ENCODE data around the gene PLA2G3. TPM values are rescaled to one million over a fixed set of nuclear protein-coding genes. Genes with fewer than 3 reads are reported as not detected.

PLA2G3 gene
- total RNA-seq, 4 donors from 2014 or later, result not detected

GRCh38 chr22:31139066-31139465 lies 1.2 kb downstream of the PLA2G3 start:
- Histone ChIP-seq H3K27me3 (peaks cover 0 to 23% (median 0%) of the 10 kb centered on the region in 4 donors), H3K4me3 (no peak overlapping the region), H3K9me3 (no peaks in the 10 kb centered on the region), H3K4me1 (no peaks in the 10 kb centered on the region), H3K36me3 (peaks cover 0 to 2% (median 0%) of the 10 kb centered on the region in 4 donors), H3K27ac (replicated peaks in 1 of 4) (no peak overlapping the region)
- 87% methylated on average over 3 of the region's 3 CpGs for WGBS
- DNase-seq (ENCODE audit: extremely low spot score), result no peak
- intact Hi-C loops (cut with DNase I), result no loop called here
- TF ChIP-seq CTCF (IDR thresholded peaks at IDR 0.05) (no peak), EP300 (IDR thresholded peaks at IDR 0.05) (no peak), POLR2A (IDR thresholded peaks at IDR 0.05; ENCODE audit: low read depth) (no peak), POLR2AphosphoS5 (IDR thresholded peaks at IDR 0.05) (no peak)

DNA sequence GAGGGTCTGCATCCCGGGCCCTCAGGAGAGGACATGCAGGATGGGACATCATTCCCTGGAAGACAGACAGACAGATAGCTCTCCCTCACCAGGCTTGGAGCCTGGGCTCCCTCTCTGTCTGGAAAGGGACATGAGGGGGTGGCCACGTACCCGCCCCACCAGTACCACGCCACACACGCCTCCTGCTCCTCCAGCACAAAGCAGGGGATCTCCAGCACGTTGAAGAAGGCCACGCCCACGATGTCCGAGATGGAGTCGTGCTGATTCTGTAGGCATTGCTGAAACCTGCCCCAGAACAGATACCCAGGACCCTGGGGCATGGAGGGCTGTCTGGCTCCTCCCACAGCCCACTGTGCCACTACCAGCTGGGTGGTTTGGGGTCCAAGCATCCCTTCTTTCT lies 2.2 kb downstream of the PLA2G3 start:
- no peak for DNase-seq (ENCODE audit: extremely low spot score)
- Histone ChIP-seq H3K27me3 (peaks cover 0 to 23% (median 0%) of the 10 kb centered on the region in 4 donors), H3K4me1 (no peaks in the 10 kb centered on the region), H3K4me3 (no peak overlapping the region), H3K36me3 (peaks cover 0 to 10% (median 3%) of the 10 kb centered on the region in 4 donors), H3K27ac (replicated peaks in 1 of 4) (no peak overlapping the region), H3K9me3 (no peaks in the 10 kb centered on the region)
- WGBS, result 72% methylated on average over 6 of the region's 10 CpGs
- intact Hi-C loops (cut with DNase I), result no loop called here
- no peak for TF ChIP-seq EP300 (IDR thresholded peaks at IDR 0.05)
- TF ChIP-seq CTCF (IDR thresholded peaks at IDR 0.05), result no peak
- no peak for TF ChIP-seq POLR2A (IDR thresholded peaks at IDR 0.05; ENCODE audit: low read depth)
- TF ChIP-seq POLR2AphosphoS5 (IDR thresholded peaks at IDR 0.05), result no peak

DNA sequence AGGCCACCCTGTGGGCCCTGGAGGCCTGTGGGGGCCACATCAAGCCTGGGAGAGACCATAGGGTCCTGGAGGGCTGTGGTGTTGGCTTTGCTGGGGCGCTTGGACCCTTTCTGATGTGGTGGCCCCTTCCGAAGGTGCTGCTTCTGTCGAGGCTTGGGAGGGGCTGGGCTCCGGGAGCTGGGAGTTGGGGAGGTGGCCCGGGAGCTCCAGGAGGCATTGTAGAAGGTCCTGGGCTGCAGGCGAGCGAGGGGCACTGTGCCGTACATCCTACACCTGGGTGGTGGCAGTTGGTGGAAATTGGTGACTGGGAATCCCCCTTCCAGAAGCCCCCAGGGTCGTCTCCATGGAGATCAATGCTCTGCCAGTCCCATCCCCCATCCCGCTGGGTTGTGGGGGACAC lies 2.6 kb downstream of the PLA2G3 start:
- 80% methylated on average over 2 of the region's 10 CpGs for WGBS
- intact Hi-C loops (cut with DNase I), result no loop called here
- no peak for TF ChIP-seq POLR2AphosphoS5 (IDR thresholded peaks at IDR 0.05)
- TF ChIP-seq POLR2A (IDR thresholded peaks at IDR 0.05; ENCODE audit: low read depth), result no peak
- TF ChIP-seq CTCF (IDR thresholded peaks at IDR 0.05), result no peak
- no peak for TF ChIP-seq EP300 (IDR thresholded peaks at IDR 0.05)
- DNase-seq (ENCODE audit: extremely low spot score), result no peak
- Histone ChIP-seq H3K4me3 (no peak overlapping the region), H3K27me3 (peaks cover 0 to 23% (median 0%) of the 10 kb centered on the region in 4 donors), H3K36me3 (peaks cover 0 to 10% (median 3%) of the 10 kb centered on the region in 4 donors), H3K9me3 (no peaks in the 10 kb centered on the region), H3K27ac (replicated peaks in 1 of 4) (no peak overlapping the region), H3K4me1 (no peaks in the 10 kb centered on the region)

DNA sequence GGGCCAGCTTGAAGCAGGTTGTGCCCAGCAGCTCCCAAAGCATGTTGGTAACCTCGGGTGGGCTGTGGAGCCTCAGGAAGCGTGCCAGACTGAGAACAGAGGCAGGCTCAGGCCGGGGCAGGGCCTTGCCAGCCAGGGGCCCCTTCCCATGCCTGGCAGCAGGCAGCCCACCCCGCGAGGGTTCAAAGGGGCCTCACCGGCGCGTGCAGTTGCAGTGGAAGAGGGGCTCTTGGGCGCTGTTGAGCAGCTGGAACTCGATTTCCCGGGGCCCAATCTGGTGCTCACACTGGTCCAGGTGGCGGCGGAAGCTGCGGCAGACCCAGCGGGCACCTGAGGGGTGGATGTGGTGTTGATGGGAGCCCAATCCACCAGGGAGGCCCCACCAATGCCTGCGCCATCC lies 3.6 kb downstream of the PLA2G3 start:
- H3K4me1 ChIP-seq, result no peaks in the 10 kb centered on the region
- H3K36me3 ChIP-seq, result peaks cover 0 to 10% (median 3%) of the 10 kb centered on the region in 4 donors
- no peak overlapping the region for H3K27ac ChIP-seq (replicated peaks in 1 of 4)
- peaks cover 0 to 23% (median 0%) of the 10 kb centered on the region in 4 donors for H3K27me3 ChIP-seq
- H3K9me3 ChIP-seq, result no peaks in the 10 kb centered on the region
- no peak for TF ChIP-seq POLR2AphosphoS5 (IDR thresholded peaks at IDR 0.05)
- TF ChIP-seq POLR2A (IDR thresholded peaks at IDR 0.05; ENCODE audit: low read depth), result no peak
- no peak for TF ChIP-seq EP300 (IDR thresholded peaks at IDR 0.05)
- no peak overlapping the region for H3K4me3 ChIP-seq
- DNase-seq (ENCODE audit: extremely low spot score), result no peak
- intact Hi-C loops (cut with DNase I), result no loop called here
- 91% methylated on average over 15 of the region's 16 CpGs for WGBS

- Histone ChIP-seq H3K4me3 (no peak overlapping the region), H3K36me3 (peaks cover 0 to 10% (median 3%) of the 10 kb centered on the region in 4 donors), H3K9me3 (no peaks in the 10 kb centered on the region), H3K27ac (replicated peaks in 1 of 4) (no peak overlapping the region), H3K4me1 (no peaks in the 10 kb centered on the region), H3K27me3 (peaks cover 0 to 23% (median 0%) of the 10 kb centered on the region in 4 donors)
- DNase-seq (ENCODE audit: extremely low spot score), result no peak
- intact Hi-C loops (cut with DNase I), result no loop called here
- TF ChIP-seq POLR2A (IDR thresholded peaks at IDR 0.05; ENCODE audit: low read depth), result no peak
- no peak for TF ChIP-seq POLR2AphosphoS5 (IDR thresholded peaks at IDR 0.05)
- TF ChIP-seq CTCF (IDR thresholded peaks at IDR 0.05), result no peak
- TF ChIP-seq EP300 (IDR thresholded peaks at IDR 0.05), result no peak
- whole genome bisulfite sequencing, result 90% methylated on average over 9 of the region's 9 CpGs
Observed at GRCh38 chr22:31136155-31136554, 4.2 kb downstream of the PLA2G3 start.

Measured in esophagus muscularis mucosa (tissue), 4 donors.